AG20443 (cell line): ENCODE results near the gene EXOC1L.

ENCODE experiments used
- DNase-seq: peaks from one replicate; pipeline ENCODE4 v3.0.0; 2012; ENCODE audit warnings: low spot score, mixed read lengths

Gene EXOC1L, protein sequence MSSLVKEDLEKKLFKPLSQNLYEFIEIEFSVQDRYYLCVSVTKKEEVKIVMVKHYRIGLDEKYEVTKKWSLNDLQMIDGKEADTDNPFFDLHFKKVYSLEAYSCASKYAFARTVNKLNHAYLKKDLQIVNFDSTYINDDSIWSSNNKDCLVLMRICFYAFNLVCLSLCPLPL

DNA sequence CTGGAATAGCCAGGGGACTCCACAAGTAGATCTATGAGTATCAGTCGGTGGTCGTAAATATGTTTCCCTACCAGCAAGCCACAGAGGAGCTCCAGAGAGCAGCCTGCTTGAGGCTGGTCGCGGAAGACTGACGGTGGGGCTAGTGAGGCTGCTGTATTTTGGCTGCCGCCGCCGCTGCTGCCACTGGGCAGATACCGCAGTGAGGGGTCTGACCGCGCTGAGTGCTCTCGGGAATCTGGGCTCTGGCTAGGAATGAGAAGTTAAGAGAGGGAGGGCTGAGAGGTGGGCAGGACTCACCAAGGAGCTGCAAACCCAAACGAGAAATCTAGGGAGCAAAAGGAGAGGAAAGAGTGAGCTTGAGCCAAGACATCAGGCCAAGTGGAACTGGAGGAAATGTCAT is at the start of gene EXOC1L:
Gene EXOC1L (plus strand): TSS at position 157 of the 400 bp plus-strand sequence. CDS start 237 bp downstream, at position 394.
- DNase-seq, result peak; percentile 35

DNA sequence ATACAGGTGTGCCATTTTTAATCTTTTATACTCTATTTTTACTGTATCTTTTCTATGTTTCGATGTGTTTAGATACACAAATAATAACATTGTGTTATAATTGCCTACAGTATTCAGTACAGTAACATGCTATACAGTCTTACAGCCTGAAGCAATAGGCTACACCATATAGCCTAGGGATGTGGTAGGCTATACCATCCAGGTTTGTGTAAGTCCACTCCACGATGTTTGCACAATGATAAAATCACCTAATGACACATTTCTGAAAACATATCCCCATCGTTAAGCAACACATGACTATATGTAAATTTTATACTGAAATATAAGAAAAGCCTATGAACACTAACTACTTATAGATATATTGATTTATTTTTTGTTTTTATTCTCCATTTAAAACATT is 48.9 kb upstream of the EXOC1L start:
- no peak for DNase-seq

DNA sequence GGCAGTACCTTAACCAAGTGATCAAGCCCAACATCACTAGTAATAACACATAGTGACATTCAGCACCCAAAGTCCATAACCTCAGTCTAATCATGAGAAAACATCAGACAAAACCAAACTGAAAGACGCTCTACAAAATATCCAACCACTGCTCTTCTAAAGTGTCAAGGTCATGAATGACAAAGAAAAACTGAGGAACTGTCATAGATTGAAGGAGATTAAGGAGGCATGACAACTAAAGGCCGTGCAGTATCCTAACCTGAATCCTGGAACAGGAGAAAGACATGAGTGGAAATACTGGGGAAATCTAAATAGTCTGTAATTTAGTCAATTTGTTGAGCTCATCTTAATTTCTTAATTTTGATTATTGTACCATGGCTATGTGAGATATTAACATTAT is 38.2 kb upstream of the EXOC1L start:
- no peak for DNase-seq

DNA sequence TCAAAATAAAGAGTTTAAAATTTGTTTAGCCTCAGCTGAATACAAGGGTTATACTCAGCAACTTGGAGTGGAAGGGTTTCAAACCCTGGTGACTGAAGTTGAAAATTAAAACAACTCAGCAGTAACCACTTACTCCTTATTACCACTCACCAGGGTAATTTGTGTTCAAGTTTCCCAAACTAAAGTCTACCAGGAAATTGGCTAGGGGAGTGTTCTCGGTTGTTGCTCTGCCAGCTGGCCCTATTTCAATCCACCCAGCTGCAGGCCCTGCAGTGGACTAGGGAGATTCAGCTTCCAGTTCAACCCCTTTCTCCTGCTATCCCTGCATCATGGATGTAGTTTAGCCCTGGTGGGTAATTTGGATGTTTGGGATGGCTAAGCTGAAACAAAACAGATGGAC is 37.8 kb upstream of the EXOC1L start:
- no peak for DNase-seq

DNA sequence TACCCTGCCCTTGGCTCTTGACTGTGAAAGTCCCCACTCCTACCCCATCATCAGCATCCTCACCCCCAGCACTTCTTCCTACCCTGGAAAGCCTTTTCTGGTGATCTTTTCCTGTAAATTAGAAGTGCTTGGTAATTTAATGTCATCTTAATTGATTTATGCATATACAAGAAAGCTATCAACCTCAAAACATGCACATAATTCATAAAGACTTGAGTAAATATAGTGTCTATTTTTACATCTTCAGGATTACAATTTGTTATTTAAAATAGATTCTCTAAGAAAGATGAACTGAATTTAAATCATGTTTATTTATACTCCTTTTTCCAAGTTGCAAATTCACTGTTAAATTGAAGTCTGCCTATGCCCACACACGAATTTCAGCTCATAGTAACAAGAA is 36.0 kb upstream of the EXOC1L start:
- no peak for DNase-seq

DNA sequence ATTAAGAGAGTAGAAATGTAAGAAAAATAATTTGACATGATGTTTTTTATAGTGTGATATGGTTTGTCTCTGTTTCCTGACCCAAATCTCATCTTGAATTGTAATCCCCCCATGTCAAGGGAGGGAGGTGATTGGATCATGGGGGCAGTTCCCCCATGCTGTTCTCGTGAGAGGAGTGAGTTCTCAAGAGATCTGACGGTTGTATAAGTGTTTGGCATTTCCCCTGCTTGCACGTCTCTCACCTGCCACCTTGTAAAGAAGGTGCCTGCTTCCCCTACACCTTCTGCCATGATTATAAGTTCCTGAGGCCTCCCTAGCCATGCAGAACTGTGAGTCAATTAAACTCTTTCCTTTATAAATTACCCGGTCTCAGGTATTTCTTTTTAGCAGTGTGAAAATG is 34.8 kb upstream of the EXOC1L start:
- DNase-seq, result no peak

DNA sequence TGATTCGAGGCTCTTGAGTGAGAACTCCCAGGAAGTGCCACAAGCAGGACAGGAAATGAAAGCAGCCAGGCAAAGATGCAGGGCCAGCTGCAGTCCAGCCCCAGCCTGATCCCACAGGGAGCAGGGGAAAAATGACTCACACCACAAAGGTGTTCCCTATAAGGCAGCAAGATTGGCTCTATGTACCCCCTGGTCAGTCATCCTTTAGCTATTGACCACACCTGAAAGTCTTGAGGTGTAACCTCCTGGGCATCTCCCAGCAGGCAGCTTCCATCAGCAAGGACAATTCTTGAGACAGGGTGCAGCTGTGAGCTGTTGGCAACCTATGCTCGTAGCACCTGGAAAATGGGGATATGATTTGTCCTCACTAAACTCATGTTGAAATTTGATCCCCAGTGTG is 27.9 kb upstream of the EXOC1L start:
- DNase-seq, result no peak

DNA sequence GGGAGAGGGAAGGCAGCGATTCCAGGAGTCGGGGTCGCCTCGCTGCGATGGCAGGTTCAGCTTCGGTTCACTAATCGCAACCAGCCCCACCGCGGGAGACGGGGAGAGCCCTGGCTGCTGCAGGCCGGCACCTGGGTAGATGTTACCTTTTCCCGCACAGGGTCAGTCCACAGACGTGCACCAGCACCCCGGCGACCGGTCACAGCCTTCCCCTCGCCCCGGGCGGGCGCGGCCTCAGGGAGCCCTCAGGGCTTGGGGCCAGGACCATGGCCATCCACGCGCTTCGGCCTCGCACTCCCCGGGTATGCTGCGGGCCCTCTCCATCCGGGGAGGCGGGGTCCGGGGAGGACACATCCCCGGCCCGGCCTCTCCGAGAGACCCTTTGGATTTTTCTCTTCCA is 26.1 kb upstream of the EXOC1L start:
- DNase-seq, result peak; percentile 28

DNA sequence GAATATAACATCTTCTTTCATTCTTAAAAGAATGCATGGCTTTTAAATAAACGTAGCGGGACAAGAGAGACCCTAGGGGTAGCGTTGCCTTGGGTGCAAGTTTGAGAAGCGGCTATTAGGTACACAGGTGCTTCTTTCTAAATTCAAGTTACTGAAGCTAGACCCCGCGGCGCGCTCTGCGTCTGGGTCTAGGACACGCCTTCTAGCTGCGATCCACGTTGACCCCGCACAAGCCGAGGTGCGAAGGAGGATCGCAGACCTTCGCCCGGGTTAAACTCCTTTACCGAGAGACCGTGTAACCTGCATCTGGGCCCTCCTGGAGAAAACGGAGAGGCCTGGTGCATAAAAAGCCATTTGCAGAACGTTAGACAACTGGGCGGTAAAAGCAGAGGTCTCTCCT is 25.5 kb upstream of the EXOC1L start:
- DNase-seq, result no peak

DNA sequence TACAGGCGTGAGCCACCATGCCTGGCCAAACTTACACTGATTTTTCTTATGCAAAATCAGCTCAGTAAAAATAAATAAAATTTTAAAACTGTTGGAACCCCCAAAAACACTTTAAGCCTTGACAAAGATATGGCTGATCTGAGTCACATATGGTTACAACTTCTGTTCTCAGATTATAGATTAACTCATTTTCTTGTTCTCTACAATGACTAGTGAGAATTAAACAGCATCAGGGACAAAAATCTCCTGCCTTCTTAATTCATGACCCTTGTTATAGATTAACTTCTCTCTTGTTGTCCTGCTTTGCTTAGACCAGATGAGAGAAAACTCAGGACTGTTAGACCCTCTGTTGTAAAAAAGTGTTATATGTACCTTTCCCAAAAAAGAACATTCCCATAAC is 24.2 kb upstream of the EXOC1L start:
- no peak for DNase-seq

DNA sequence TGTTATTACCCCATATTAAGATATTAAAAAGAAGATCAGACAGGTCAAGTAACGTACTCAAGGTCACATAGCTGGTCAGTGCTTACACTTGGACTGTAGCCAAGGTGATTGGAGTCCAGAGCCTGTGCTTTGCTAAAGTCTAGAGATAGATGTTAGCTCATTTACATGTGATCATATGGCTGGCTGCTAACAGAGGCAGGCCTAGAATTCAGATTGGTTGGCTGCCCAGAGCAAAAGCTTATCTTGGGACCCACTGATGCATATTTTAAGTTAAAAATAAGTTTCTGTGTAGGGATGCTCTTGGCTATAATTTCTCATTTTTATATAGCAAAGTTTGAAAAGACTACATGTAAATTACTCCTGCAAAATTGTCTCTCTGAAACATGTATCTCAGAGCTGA is 18.1 kb upstream of the EXOC1L start:
- DNase-seq, result no peak

DNA sequence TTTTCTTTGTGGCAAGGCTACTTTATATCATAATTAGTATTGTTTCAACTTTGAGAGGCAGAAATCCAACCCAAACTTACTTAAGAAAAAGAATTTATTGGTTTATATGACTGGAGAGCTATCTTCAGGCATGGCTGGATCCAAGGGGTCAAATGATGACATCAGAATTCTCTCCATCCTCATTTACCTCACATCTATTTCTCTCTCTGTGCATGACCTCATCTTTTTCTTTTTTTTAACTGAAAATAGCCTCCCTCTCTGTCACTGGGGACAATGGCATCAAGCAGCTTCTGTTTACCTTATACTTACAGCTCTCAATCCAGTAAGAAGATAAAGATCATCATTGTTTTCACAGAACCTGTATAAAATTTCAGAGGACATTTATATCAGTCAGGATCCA is 12.0 kb upstream of the EXOC1L start:
- DNase-seq, result no peak

DNA sequence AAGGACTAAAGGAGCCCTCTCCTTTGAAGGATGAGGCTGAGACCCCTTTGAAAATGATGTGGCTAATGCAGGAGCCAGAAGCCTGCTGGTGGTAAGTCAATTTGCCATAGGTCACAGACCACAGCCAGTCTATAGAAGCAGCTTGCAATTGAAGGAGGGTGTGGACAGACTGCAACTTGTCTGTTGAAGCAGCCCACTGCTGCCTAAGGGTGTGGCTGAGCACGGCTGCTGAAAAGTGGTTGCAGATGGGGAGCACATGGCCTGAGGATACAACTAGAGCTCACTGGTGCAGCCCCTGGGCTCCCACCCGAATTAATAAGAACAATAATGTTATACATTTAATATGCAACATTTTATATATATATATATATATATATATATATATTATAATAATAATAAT is 11.4 kb upstream of the EXOC1L start:
- DNase-seq, result no peak

DNA sequence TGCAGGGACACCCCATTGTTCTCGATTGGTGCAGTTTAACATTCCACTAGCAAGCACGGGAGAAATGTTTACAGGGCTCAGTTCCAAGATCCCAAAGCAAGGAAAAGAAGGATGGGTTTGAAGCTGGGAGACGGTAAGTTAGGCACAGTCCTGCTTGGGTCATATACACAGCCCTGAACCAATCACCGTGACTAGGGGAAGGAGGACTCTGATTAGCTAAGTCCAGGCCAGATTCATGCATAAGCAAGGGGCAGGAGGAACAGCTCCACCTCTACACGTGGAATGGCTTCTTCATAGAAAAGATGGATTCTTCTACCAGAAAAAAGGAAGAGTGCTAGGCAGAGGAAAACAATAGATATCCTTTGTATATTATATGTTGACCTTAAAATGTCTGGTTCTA is 11.0 kb upstream of the EXOC1L start:
- DNase-seq, result no peak

DNA sequence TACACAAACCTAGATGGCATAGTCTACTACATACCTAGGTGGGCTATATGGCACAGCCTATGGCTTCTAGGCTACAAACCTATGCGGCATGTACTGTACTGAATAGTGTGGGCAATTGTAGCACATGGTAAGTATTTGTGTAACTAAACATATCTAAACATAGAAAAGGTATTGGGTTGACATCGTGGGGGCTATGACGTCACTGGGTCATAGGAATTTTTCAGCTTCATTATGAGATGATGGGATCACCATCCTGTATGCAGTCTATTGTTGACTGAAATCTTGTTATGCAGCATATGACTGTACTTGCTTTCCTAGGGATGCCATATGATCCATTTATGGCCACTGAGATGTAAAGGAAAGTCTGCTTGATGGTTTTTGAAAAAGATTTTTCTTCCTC is 1.9 kb upstream of the EXOC1L start:
- DNase-seq, result no peak

DNA sequence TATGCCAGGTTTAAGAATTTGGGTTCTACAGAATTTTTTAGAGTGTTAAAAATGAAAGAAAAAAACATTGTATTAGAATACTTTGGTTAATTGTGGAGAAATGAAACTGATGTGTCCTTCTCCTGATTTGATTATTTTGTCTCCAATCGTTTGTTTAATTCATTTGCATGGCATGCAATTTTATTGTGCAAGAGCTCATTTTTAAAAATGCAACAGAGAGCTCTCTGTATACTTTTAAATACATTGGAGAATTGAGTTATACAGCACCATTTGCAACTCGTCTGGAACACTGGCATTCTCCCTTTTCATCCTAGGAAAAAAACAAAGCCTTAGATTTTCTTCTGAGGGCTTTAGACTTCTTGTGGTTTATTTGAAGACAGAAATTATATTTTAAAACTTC is 689 bp downstream of the EXOC1L start:
- DNase-seq, result no peak

DNA sequence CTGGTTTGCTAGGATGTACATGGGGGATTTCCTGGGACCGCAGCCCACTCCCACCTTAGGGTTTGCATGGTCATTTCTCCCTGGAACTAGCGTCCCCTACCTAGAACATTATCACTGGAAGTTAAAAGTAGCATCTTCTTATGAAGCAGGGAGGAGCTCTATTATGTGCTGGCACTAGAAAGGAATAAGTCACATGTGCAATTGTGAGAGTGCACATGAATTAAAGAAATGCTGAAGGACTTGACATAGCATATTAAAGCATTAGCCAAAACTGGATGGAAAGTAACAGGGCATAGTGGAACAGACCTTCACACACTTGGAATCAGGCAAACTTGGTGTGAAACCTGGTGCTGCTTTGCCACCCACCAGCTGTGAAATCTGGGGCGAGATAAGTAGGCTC is 2.7 kb downstream of the EXOC1L start:
- DNase-seq, result no peak

DNA sequence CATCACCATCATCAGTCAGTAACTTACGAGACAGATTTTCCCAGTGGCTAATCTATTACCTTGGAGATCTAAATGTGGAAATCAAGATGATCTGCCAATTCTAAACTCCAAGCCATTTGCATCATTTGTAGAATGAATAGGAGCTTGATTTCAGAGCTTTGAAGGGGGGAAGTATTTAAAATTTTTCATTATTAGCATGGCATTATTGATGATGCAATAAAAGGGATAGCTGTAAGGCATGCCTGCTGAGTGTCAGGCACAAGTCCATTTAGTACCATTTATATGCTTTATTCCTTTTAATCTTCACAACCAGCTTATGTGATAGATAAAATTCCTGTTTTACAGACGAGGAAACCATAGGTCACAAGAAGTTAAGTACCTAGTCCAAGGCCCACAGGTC is 5.3 kb downstream of the EXOC1L start:
- DNase-seq, result no peak

DNA sequence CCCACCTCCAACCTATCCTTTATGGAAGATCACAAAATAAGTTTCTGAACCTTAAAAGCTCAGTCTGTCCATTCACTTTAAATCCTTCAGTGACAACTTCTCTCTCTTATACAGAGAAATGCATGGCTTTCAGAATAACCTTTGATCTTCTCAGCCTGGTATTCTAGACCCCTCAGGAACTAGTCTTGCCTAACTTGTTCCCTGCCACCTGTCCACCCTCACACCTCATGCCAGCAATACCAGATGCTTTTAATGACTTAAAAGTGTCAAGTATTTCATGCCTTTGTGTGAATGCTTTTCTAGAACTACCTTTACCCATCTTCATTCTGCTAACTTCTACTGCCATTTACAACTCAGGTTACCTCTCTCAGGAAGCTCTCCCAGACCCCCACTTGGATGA is 7.4 kb downstream of the EXOC1L start:
- DNase-seq, result no peak

DNA sequence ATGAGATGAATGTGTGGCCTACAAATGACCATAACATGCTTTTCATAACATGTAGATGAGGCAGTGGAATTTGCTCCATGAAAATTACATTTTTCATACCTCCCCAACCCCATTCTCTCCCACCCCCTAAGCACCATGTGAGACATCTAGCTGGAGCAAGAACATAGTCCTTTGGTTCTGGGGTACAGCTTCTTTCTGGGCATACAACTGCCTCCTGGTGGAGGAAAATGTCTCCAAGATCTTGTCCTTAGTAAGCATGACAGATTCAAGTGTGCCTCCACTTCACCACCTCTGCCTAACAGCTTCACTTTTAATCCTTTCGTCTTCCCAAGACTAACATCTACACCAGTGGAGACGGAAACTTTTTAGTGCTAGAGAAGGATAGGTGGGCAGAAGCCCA is 8.0 kb downstream of the EXOC1L start:
- no peak for DNase-seq

DNA sequence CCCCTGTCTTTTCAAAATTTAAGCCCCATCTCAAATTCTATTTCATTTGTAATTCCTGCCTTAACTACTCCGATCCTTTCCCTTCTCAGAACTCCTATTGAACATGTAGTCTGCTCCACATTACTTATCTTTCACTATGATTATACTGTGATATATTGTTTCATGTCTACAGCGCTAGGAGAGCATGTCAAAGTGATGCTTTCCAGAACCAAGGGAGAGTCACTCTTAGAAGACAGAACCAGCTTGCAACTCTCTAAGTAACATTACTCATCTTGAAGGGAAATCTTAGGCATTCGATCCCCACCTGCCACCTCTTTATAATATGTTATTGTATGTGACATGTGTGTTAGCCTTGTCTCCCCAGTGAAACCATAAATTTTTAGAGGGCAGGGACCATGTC is 10.5 kb downstream of the EXOC1L start:
- DNase-seq, result no peak

DNA sequence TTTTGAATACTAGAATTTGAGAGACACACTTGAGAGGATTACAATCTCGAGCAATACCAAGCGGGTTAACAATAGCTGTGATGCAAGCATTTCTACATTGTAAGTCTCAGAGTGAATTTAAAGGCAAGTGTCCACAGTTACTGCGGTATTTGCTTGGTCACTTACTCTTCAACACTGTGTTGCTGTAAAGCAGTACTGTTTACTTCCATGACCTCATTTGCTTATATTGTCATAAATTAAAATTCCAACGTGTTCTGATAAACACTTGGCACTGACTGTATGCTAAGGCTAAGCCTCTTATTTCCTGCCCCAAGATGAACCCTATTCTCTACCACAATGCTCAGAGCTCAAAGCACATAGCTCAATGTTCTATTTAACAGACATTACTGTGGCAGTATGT is 11.1 kb downstream of the EXOC1L start:
- DNase-seq, result no peak

DNA sequence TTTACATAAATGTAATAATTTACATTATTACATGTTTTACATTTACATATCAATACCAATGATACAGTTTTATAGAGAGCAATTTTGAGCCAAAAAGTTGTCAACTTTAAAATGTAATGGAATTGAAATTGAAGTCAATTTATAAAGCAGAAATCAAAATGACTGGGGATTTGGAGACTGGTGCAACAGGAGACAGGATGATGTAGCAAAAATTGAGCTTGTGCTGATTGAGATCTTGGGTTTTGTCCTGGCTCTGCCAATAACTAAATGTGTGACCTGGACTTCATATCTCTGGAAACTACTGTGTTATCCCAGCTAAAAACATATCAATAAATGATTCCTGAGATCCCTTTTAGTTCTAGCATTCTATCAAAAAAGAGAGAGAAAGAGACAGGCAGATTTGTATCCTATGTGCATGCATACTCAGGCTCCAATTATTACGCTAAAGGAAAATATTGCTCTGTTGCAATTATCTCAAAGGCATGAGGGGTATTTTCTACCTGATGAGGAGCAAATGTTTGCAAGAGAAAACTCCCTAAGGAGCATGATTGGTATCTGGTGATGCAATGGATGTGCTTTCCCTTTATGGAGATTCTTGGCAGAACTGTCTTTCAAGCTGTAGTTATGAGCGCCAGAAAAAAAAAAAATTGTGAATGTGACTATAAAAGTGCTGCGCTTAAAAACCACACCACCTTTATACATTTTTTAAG is 14.7 kb downstream of the EXOC1L start:
- no peak for DNase-seq

DNA sequence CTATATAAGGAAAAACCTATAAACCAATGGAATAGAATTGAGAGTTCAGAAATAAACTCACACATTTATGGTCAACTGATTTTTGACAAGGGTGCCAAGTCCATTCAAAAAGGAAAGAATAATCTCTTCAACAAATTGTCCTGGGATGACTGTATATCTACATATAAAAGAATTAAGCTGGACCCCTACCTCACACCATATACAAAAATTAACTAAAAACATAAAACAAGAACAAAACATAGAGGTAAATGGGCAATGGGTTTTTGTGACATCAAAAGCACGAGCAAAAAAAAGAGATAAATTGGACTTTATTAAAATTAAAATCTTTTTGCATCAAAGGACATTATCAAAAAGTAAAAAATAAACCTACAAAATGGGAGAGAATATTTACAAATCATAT is 18.3 kb downstream of the EXOC1L start:
- DNase-seq, result no peak
